ENCODE data around the gene OSBPL7. TPM values are rescaled to one million over a fixed set of nuclear protein-coding genes. Genes with fewer than 3 reads are reported as not detected.
A peak's percentile ranks its signal among the peaks of the same experiment; 100 is the strongest.

The OSBPL7 gene
- total RNA-seq, 1 experiment from 2014 or later, result 20.5 TPM

- Histone ChIP-seq H3K4me2 (ENCODE audit: low read length) (peak within 1 kb of the TSS; percentile 97), H3K9me2 (ENCODE audit: insufficient read depth) (no peaks in the 10 kb centered on the region), H2AFZ (ENCODE audit: low read depth, low read length, poor library complexity, severe bottlenecking) (peak within 1 kb of the TSS; percentile 92), H3K9me3 (ENCODE audit: control insufficient read depth in 1 of 2, insufficient read depth in 1 of 2, low read depth in 1 of 2, low read length in 2 of 2) (no peaks in the 10 kb centered on the region), H3K4me1 (ENCODE audit: control insufficient read depth in 1 of 2, insufficient read depth in 2 of 2, low read length in 2 of 2) (peaks cover 25 to 46% of the 10 kb centered on the region in 2 experiments), H4K20me1 (ENCODE audit: insufficient read depth) (no peaks in the 10 kb centered on the region), H3K27ac (ENCODE audit: low read depth, low read length) (peak within 1 kb of the TSS; percentile 69), H3K36me3 (ENCODE audit: control insufficient read depth in 1 of 2, insufficient read depth in 2 of 2, low read length in 2 of 2) (peaks cover 0 to 12% of the 10 kb centered on the region in 2 experiments; a peak in 1 of 4 replicates), H3K9ac (ENCODE audit: low read length) (peak within 1 kb of the TSS; percentile 82), H3K79me2 (ENCODE audit: insufficient read depth, low read length) (peaks cover 6% of the 10 kb centered on the region; the same call in 1 of the 2 replicates), H3K4me3 (replicated peaks in 1 of 2; ENCODE audit: low read depth in 1 of 2, low read length in 2 of 2) (peak within 1 kb of the TSS; percentile 94 to 98), H3K27me3 (ENCODE audit: insufficient read depth, low read length) (no peaks in the 10 kb centered on the region)
- ATAC-seq (peak; percentile 88), DNase-seq (ENCODE audit: low read depth, low spot score) (peak; percentile 81)
- ChIA-PET POLR2A (interaction anchor here (1.1 to 3.5 kb wide), 8 partner anchors 10 to 130 kb away, joined by 3 to 24 read pairs (median 8); partner anchors contain the start of genes CDK5RAP3, LRRC46, MRPL10 and SP2), CTCF (interaction anchor here (0.7 to 12.6 kb wide), 18 partner anchors 10 to 186 kb away, joined by 3 to 393 read pairs (median 6); partner anchors contain the start of genes CDK5RAP3, LRRC46, MRPL10 and OSBPL7), RAD21 (ENCODE audit: low non-redundant PET in 1 of 2, low total read pairs in 2 of 2, uncharacterized antibody in 2 of 2, unreplicated experiment in 2 of 2) (interaction anchor here (0.6 to 4.5 kb wide), 12 partner anchors 9 to 178 kb away, joined by 3 to 43 read pairs (median 4); partner anchors contain the start of genes LRRC46 (in 1 of the 2), MRPL10 (in 1 of the 2), SP2 (in 1 of the 2) and SP6 (in 1 of the 2))
- no peak for TF ChIP-seq ELF1 (IDR thresholded peaks at IDR 0.05; ENCODE audit: borderline replicate concordance, low read depth)
- no peak for TF ChIP-seq EZH2phosphoT487 (IDR thresholded peaks at IDR 0.05; ENCODE audit: borderline replicate concordance)
- peak; percentile 71 for TF ChIP-seq EGR1 (IDR thresholded peaks at IDR 0.05; ENCODE audit: low read depth)
- peak; percentile 76 for TF ChIP-seq YY1 (IDR thresholded peaks at IDR 0.05; ENCODE audit: extremely low read depth, insufficient replicate concordance, low read depth, low read length)
- peak; percentile 85; the same call in 1 of the 2 replicates for TF ChIP-seq ZFX (IDR thresholded peaks at IDR 0.05)
- no peak for TF ChIP-seq SP1 (IDR thresholded peaks at IDR 0.05; ENCODE audit: low read depth)
- TF ChIP-seq TCF7L2 (IDR thresholded peaks at IDR 0.05; ENCODE audit: borderline replicate concordance, extremely low read depth, insufficient read depth, insufficient read length), result no peak
- TF ChIP-seq RAD21 (IDR thresholded peaks at IDR 0.05; ENCODE audit: low read depth), result peak; percentile 100
- 0 out of 2 replicates have a peak, but pooled peaks have one; percentile 69 for TF ChIP-seq MAX (IDR thresholded peaks at IDR 0.05)
- TF ChIP-seq POLR2AphosphoS5 (IDR thresholded peaks at IDR 0.05; ENCODE audit: low read depth, low read length), result peak; percentile 86
- peak; percentile 98 to 100 (median 99) for TF ChIP-seq CTCF (IDR thresholded peaks at IDR 0.05 in 2 of 3, conservative IDR thresholded peaks at IDR 0.05 in 1 of 3; ENCODE audit: borderline replicate concordance in 1 of 3, insufficient read depth in 1 of 3, low read depth in 2 of 3, low read length in 2 of 3)
- peak; percentile 58 for TF ChIP-seq ZBTB33 (IDR thresholded peaks at IDR 0.05; ENCODE audit: extremely low read depth, insufficient replicate concordance, low read length)
- TSS peak; percentile 83 for BruUV-seq (replicated peaks)
- intact Hi-C loops (cut with micrococcal nuclease), result loop anchor here (1.0 to 5.0 kb wide), 4 partner anchors 49 to 291 kb away; no protein-coding TSS in a partner anchor
Measured at GRCh38 chr17:47840742-47841487, 19.3 kb upstream of the OSBPL7 start, which contains the start of gene SCRN2. Gene SCRN2 (minus strand): TSS chr17:47841273. CDS start chr17:47840843, 430 bp downstream.

All from HCT116 (cell line).